C4-2B (cell line): ENCODE data around the gene USP15.

Experiments used
- CTCF ChIP-seq: fragments of 450-650 bp; conservative IDR thresholded peaks from 2 replicates; pipeline ENCODE4 v1.5.1; 2017; ENCODE audit warnings: mild to moderate bottlenecking
- ZFX ChIP-seq: fragments of 450-650 bp; IDR thresholded peaks from 2 replicates; pipeline ENCODE4 v1.6.1; 2017

DNA sequence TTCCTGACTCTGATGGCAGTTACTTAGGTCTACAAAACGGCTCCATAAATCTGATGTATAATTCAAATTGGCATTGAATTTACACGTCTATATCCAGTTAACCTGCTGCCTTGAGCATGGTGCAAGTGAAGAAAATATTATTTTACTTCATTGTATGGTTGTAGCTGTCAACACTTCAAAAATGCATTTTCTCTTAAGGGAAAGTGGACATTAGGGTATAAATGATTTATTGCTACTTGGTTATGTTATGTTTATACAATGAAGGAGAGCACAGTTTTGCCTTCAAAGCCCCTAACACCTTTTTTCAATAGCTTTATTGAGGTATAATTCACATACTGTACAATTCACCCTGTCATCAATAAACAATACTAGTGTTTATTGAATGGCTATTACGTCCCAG lies 2.0 kb upstream of the USP15 start:
- TF ChIP-seq CTCF (no peak), ZFX (no peak)
